Tongue (tissue), 3 donors: ENCODE results near the gene PPP3CB. TPM values are rescaled to one million over a fixed set of nuclear protein-coding genes. Genes with fewer than 3 reads are reported as not detected.
"Not testable (repeated sequence)": the region's sequence is repeated elsewhere in the genome, so short reads cannot be mapped to it uniquely, and the experiment has no call there.

Experiments used
- DNase-seq: peaks from one replicate; pipeline ENCODE4 v3.0.0-alpha.2; 2015
- small RNA-seq: library from RNA; depleted of rRNA; stranded (forward); fragments of <200 nt; gene quantifications from one replicate; pipeline ENCODE3, GENCODE V24; 2014; ENCODE audit warnings: low replicate concordance
- total RNA-seq: library from RNA; depleted of rRNA; stranded (reverse); fragments of >200 nt; gene quantifications from one replicate; pipeline ENCODE4 v1.2.3, GENCODE V29; 2014

Gene PPP3CB
- total RNA-seq, 1 donor from 2014 or later = 150 TPM

DNA sequence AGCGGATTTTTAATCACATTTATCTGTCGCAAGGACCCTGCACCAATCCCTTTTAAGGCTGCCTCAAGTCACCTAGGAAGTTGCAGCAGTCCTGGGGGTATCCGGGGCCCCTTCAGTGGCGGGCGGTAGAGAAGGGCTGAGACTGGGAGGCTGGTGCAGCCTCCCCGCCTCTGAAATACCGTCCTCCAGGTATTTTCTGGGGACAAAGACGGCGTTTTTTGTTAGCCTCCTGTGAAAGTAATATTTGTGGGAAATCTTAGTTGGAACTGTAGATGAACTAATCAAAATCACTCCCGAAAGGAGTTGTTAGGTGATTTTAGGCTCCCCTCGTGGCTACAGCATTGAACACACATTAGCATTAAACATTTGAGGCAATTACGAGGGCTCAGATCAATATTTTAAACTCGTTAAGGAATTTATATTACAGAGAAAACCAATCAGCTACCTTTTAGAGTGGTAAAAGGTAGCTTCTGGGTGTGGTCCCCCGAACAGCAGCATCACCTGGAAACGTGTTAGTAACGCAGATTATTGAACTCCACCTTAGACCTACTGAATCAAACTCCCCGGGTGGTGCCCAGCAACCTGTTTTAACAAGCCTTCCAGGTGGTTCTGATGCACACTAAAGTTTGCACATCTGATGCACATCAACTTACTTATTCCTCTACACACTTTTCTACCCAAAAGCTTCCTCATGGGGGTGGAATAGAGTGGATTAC lies 81.4 kb downstream of the PPP3CB start:
- DNase-seq = peak; percentile 53

DNA sequence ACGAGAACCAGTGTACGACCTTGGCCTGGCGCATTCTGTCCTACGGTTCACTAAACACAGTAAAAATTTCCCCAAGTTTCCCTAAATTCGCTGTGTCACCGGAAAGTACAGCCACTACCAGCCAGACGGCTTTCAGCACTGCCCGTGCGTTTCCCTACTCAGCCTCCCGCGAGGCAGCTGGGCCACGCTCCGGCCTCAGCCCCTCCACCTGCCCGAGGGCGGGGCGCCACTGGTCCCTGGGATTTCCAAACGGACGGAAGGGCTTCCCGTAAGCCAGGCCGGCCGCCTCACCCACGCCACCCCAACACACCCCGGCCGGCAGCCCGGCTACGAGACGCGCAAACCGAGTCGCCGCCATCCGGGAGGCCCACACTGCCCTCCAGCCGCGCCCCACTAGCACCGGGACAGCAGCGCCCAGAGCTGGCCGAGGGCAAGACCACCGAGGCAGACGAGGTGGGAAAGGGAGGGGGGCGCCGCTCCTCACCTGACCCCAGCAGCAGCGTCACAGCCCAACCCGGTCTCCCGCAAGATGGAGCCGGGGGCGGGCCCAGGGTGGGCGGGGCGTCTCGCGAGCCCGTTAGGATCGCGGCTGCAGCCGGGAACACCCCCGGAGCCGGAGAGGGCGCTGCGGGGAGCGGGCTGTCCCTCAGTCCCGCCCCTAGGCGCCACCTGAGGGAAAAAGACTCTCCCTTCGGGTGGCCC lies 82.1 kb downstream of the PPP3CB start, which contains the start of gene ANXA7:
Gene ANXA7 (minus strand): TSS at position 531 of the 702 bp plus-strand sequence. CDS start 13,202 bp downstream, outside the sequence.
- DNase-seq = peak; percentile 96

DNA sequence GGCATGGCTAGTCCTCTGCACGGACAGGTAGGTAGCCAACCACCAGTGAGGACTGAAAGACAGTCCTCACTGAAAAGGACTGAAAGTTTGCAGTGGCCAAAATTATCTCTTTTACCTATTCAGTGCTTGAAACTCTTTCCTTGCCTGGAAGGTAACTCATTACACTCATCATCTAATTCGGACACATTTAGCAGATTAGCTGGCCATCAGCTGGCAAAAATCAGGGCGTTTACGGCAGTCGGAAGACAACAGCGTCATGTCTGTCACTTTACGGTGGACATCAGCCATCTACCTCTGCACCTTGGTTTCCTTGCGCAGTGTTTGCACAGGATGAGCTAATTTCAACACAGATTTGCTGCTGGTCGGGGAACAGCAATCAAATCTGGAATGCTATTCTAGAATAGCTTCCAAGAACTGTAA lies 82.7 kb downstream of the PPP3CB start:
- peak; percentile 59 for DNase-seq

DNA sequence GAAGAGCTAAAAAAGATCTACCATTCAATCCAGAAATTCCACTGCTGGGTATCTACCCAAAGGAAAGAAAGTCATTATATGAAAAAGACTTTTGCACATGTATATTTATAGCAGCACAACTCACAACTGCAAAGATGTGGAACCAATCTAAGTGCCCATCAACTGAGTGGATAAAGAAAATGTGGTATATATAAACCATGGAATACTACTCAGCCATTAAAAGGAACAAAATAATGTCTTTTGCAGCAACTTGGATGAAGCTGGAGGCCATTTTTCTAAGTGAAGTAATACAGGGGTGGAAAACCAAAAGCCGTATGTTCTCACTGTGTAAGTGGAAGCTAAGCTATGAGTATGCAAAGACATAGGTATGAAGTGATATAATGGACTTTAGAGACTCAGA lies 84.9 kb downstream of the PPP3CB start:
- no peak for DNase-seq

DNA sequence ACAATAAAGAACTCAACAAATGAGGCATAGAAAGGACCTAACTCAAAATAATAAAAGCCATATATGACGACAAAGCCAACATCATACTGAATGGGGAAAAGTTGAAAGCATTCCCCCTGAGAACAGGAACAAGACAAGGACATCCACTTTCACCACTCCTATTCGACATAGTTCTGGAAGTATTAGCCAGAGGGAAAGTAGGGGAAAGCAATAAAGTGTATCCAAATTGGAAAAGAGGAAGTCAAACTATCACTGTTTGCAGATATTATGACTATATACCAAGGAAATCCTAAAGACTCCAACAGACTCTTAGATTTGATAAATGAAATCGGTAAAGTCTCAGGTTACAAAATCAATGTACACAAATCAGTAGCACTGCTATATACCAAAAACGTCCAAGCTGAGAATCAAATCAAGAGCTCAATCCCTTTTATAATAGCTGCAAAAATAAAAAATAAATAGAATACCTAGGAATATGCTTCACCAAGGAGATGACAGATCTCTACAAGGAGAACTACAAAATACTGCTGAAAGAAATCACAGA lies 86.8 kb downstream of the PPP3CB start:
- no peak for DNase-seq

DNA sequence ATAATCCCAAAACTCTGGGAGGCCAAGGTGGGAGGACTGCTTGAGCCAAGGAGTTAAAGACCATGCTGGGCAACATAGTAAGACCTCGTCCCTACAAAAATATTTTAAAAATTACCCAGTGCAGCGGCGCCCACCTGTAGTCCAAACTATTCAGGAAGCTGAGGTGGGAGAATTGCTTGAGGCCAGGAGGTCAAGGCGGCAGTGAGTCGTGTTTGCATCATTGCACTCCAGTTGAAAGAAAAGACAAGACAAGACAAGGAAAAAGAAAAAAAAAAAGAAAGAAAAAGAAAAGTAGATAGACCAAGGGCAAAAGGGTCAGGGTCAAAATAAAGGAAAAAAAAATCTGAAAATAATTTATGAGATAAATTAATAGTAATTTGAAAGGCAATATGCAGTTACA lies 87.8 kb downstream of the PPP3CB start:
- no peak for DNase-seq

DNA sequence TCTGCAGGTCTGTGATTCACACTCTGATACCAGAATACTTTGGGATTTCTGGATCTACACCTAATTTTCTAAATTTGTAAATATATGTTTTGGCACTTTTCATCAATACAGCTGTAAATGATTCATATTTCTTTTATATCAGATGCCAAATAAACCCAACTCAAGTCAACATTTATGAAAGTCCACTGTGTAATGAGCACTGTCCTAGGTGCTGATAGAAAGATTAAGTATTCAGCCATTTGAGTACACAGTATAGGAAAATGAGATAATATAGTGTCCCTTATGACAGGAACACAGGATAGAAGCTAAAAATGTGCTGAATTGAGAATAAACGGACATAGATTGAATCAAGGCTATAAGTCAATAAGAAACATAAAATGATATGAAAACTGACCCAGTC lies 88.3 kb downstream of the PPP3CB start:
- no peak for DNase-seq

DNA sequence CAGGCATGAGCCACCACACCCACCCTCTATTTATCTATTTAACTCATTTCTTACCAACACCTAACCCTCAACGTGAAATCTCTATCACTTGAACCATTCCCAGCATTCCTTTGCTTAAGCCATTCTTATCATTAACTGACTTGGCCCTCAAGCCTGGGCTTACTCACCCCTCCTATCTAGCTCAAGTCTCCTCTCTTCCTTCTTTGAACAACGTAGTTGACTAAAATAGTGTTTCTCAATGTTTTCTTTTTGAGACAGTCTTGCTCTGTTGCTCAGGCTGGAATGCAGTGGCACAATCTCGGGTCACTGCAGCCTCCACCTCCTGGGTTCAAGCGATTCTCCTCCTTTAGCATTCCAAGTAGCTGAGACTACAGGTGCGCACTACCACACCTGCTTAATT lies 89.0 kb downstream of the PPP3CB start:
- DNase-seq = no peak

DNA sequence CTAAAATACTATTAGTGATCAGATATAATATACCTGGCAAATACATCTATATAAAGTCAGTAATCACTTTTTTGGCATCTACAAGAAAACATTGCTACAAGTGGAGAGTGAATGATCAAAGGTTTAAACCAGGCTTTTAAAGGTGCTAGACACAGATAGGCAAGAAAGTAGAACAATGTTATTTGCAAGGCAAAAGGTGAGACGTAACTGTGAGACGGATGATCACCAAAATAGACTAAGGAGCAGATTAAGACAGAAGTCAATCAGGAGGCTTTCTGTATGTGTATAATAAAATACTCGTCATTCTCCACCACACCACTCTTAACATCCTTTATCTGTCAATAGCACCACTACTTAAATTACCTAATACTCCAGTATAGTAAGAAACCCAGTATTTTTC lies 90.3 kb downstream of the PPP3CB start:
- no peak for DNase-seq

DNA sequence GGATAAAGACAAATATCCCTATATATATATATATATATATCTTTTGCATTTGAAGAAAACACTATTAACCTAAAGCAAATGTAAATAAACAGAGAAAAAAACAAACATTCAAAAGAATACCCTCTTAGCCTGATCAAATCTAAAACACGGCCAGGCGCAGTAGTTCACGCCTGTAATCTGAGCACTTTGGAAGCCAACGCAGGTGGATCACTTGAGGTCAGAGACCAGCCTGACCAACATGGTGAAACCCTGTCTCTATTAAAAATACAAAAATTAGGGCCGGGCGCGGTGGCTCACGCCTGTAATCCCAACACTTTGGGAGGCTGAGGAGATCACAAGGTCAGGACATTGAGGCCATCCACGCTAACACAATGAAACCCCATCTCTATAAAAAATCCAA lies 91.1 kb downstream of the PPP3CB start:
- no peak for DNase-seq

DNA sequence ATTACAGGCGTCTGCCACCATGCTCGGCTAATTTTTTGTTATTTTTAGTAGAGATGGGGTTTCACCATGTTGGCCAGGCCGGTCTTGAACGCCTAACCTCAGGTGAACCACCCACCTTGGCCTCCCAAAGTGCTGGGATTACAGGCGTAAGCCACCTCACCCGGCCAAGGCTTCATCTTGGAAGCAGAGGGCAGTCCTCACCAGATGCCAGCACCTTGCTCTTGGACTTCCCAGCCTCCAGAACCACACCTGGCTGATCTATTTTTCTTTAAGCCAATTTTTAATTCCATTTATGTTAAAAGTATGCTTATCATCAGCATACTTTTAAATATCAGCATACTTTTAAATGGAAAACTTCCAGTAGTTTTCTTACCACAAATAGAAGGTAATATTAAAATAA lies 94.2 kb downstream of the PPP3CB start:
- no peak for DNase-seq

DNA sequence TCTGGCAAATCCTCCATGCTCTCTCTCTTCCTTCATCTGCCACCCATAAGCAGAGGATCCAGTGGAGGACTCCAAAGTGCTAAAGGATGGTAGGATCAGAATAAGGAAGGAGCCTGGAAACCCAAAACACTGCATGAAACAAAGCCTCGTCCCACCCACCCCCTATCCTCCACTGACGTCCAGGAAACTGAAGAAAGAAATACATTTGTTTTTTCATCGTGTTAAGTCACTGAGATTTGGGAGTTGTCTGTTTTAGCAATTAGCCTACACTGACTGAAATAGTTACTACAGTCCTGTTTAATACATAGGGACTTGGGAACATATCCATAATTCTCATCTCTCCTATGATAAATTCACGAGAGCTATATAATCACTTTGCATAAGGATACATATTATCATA lies 96.8 kb downstream of the PPP3CB start:
- DNase-seq = no peak

DNA sequence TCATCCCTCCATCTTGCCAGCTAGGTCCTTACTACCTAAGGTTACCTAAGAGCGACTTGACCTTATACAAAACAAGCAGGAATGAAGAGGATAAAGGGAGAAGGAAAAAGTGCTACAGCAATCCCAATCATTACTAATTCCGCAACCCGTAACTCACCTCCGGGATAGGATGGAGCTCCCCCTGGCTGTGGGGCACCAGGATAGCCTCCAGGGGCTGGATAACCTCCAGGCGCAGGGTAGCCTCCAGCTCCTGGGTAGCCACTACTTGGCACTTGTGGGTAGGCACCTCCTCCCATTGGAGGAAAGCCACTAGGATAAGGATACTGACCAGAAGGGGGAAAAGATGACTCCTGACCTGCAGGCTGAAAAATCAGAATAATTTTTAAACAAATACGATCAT lies 97.8 kb downstream of the PPP3CB start:
- DNase-seq = no peak

DNA sequence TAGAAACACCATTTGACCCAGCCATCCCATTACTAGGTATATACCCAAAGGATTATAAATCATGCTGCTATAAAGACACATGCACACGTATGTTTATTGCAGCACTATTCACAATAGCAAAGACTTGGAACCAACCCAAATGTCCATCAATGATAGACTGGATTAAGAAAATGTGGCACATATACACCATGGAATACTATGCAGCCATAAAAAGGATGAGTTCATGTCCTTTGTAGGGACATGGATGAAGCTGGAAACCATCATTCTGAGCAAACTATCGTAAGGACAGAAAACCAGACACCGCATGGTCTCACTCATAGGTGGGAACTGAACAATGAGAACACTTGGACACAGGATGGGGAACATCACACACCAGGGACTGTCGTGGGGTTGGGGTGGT lies 101.5 kb downstream of the PPP3CB start:
- DNase-seq = not testable (repeated sequence)

DNA sequence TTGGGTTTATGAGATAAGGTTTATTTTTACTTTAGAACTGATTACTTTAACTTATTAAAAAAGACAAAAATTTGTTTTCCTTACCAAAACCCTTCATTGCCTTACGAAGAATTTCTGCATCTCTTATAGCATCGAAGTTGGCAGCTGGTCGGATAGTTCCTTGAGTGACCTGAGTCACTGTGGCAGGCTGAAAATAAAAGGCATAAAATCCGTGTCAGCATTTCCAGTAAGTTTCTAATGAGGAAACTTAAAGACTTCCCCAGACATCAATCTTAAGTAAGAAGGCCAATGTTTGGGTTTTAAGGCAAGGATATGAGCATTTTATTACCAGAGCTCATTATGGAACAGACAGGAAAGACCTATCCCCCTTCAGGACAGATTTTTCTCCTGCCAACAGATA lies 107.6 kb downstream of the PPP3CB start:
- no peak for DNase-seq

DNA sequence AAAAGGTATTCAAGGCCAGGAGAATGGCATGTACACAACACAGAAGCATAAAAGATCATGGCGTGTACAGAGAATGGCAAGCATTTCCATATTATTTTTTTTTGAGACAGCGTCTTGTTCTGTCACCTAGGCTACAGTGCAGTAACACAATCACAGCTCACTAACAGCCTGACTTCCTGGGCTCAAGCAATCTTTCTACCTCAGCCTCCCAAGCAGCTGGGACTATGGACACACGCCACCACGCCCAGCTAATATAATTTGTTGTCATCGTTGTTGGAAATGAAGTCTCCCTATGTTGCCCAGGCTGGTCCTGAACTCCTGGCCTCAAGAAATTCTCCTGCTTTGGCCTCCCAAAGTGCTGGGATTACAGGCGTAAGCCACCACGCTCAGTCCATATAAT lies 109.2 kb downstream of the PPP3CB start:
- no peak for DNase-seq

Small RNAs within 50 kb of the gene (small RNA-seq; reads per million reads assigned to genes)
- gene RNU6-883P = not detected

Other genes starting within 250 kb of the PPP3CB start
- gene DNAJC9, start 248.8 kb downstream of the PPP3CB start, total RNA-seq = 22.0 TPM
- 60.2 TPM for gene MRPS16, start 243.4 kb downstream of the PPP3CB start, total RNA-seq
- gene CFAP70, start 137.2 kb downstream of the PPP3CB start, total RNA-seq = 1.8 TPM
- gene ANXA7, start 82.0 kb downstream of the PPP3CB start, total RNA-seq = 99.3 TPM
- gene MSS51, start 62.5 kb downstream of the PPP3CB start, total RNA-seq = 9.5 TPM
- gene USP54, start 95.3 kb upstream of the PPP3CB start, total RNA-seq = 39.5 TPM
- 706 TPM for gene MYOZ1, start 145.4 kb upstream of the PPP3CB start, total RNA-seq
- gene SYNPO2L, start 160.0 kb upstream of the PPP3CB start, total RNA-seq = 28.0 TPM
- gene AGAP5, start 202.1 kb upstream of the PPP3CB start, total RNA-seq = 5.2 TPM
- gene SEC24C, start 248.3 kb upstream of the PPP3CB start, total RNA-seq = 50.0 TPM